ENCODE measurements around the gene B3GAT1. TPM values are rescaled to one million over a fixed set of nuclear protein-coding genes. Genes with fewer than 3 reads are reported as not detected.

Gene B3GAT1
- polyA plus RNA-seq, 1 donor from 2014 or later: 28.2 TPM

- Histone ChIP-seq H3K9ac (ENCODE audit: low read length) (no peak overlapping the region), H3K9me3 (ENCODE audit: low read length) (no peaks in the 10 kb centered on the region), H3K79me2 (replicated peaks; ENCODE audit: insufficient read depth, low read length) (no peaks in the 10 kb centered on the region), H3K36me3 (ENCODE audit: insufficient read depth, low read length) (no peaks in the 10 kb centered on the region), H3F3A (ENCODE audit: insufficient read depth, low read length, poor library complexity, severe bottlenecking) (no peaks in the 10 kb centered on the region), H3K9me2 (ENCODE audit: insufficient read depth, low read length) (no peaks in the 10 kb centered on the region), H3K4me3 (ENCODE audit: low read length) (no peak overlapping the region), H3K27ac (ENCODE audit: low read length) (no peak overlapping the region), H3K4me2 (ENCODE audit: low read length) (no peak overlapping the region), H4K20me1 (ENCODE audit: insufficient read depth) (no peaks in the 10 kb centered on the region), H2AFZ (ENCODE audit: low read depth, low read length) (no peak overlapping the region), H3K27me3 (ENCODE audit: insufficient read depth, low read depth, low read length) (no peaks in the 10 kb centered on the region)
- TF ChIP-seq MXI1 (conservative IDR thresholded peaks at IDR 0.05; ENCODE audit: poor library complexity, severe bottlenecking): no peak
- TF ChIP-seq REST (IDR thresholded peaks at IDR 0.05; ENCODE audit: borderline replicate concordance): no peak
- TF ChIP-seq RAD21 (conservative IDR thresholded peaks at IDR 0.05): no peak
- no peak for TF ChIP-seq SMC3 (conservative IDR thresholded peaks at IDR 0.05; ENCODE audit: poor library complexity)
- TF ChIP-seq POLR2AphosphoS5 (IDR thresholded peaks at IDR 0.05): no peak
- TF ChIP-seq CTCF (IDR thresholded peaks at IDR 0.05; ENCODE audit: poor library complexity, severe bottlenecking): no peak
- TF ChIP-seq TAF1 (IDR thresholded peaks at IDR 0.05; ENCODE audit: low read depth): no peak
- TF ChIP-seq EP300 (conservative IDR thresholded peaks at IDR 0.05; ENCODE audit: poor library complexity, severe bottlenecking): no peak
- TF ChIP-seq EZH2 (IDR thresholded peaks at IDR 0.05; ENCODE audit: borderline replicate concordance, insufficient read depth, low read length, poor library complexity, severe bottlenecking): no peak
Observed at GRCh38 chr11:134356656-134357544, 55.1 kb downstream of the B3GAT1 start.

GRCh38 chr11:134355656-134356055 lies 56.4 kb downstream of the B3GAT1 start:
- no peak overlapping the region for H3K4me3 ChIP-seq (ENCODE audit: low read length)
- no peaks in the 10 kb centered on the region for H3K36me3 ChIP-seq (ENCODE audit: insufficient read depth, low read length)
- no peaks in the 10 kb centered on the region for H3K9me2 ChIP-seq (ENCODE audit: insufficient read depth, low read length)
- H3K9me3 ChIP-seq (ENCODE audit: low read length): no peaks in the 10 kb centered on the region
- no peaks in the 10 kb centered on the region for H3F3A ChIP-seq (ENCODE audit: insufficient read depth, low read length, poor library complexity, severe bottlenecking)
- H3K79me2 ChIP-seq (replicated peaks; ENCODE audit: insufficient read depth, low read length): no peaks in the 10 kb centered on the region
- TF ChIP-seq MXI1 (conservative IDR thresholded peaks at IDR 0.05; ENCODE audit: poor library complexity, severe bottlenecking): no peak
- no peak for TF ChIP-seq TAF1 (IDR thresholded peaks at IDR 0.05; ENCODE audit: low read depth)
- no peak for TF ChIP-seq EP300 (conservative IDR thresholded peaks at IDR 0.05; ENCODE audit: poor library complexity, severe bottlenecking)
- no peak for TF ChIP-seq REST (IDR thresholded peaks at IDR 0.05; ENCODE audit: borderline replicate concordance)
- no peak for TF ChIP-seq EZH2 (IDR thresholded peaks at IDR 0.05; ENCODE audit: borderline replicate concordance, insufficient read depth, low read length, poor library complexity, severe bottlenecking)
- no peak for TF ChIP-seq CTCF (IDR thresholded peaks at IDR 0.05; ENCODE audit: poor library complexity, severe bottlenecking)
- TF ChIP-seq RAD21 (conservative IDR thresholded peaks at IDR 0.05): no peak
- TF ChIP-seq POLR2AphosphoS5 (IDR thresholded peaks at IDR 0.05): no peak
- no peaks in the 10 kb centered on the region for H4K20me1 ChIP-seq (ENCODE audit: insufficient read depth)
- no peaks in the 10 kb centered on the region for H3K27me3 ChIP-seq (ENCODE audit: insufficient read depth, low read depth, low read length)
- H2AFZ ChIP-seq (ENCODE audit: low read depth, low read length): no peak overlapping the region
- H3K4me2 ChIP-seq (ENCODE audit: low read length): no peak overlapping the region
- no peak overlapping the region for H3K27ac ChIP-seq (ENCODE audit: low read length)
- no peak overlapping the region for H3K9ac ChIP-seq (ENCODE audit: low read length)
